Activated CD4-positive, alpha-beta T cell treated with anti-CD3 and anti-CD28 coated beads for 48 hours (primary cell): ENCODE data around the gene FST.
A peak's percentile ranks its signal among the peaks of the same experiment; 100 is the strongest.

ENCODE experiments used
- DNase-seq: peaks from one replicate; pipeline ENCODE4 v3.0.0-alpha.2; 2020

FST gene, protein sequence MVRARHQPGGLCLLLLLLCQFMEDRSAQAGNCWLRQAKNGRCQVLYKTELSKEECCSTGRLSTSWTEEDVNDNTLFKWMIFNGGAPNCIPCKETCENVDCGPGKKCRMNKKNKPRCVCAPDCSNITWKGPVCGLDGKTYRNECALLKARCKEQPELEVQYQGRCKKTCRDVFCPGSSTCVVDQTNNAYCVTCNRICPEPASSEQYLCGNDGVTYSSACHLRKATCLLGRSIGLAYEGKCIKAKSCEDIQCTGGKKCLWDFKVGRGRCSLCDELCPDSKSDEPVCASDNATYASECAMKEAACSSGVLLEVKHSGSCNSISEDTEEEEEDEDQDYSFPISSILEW

DNA sequence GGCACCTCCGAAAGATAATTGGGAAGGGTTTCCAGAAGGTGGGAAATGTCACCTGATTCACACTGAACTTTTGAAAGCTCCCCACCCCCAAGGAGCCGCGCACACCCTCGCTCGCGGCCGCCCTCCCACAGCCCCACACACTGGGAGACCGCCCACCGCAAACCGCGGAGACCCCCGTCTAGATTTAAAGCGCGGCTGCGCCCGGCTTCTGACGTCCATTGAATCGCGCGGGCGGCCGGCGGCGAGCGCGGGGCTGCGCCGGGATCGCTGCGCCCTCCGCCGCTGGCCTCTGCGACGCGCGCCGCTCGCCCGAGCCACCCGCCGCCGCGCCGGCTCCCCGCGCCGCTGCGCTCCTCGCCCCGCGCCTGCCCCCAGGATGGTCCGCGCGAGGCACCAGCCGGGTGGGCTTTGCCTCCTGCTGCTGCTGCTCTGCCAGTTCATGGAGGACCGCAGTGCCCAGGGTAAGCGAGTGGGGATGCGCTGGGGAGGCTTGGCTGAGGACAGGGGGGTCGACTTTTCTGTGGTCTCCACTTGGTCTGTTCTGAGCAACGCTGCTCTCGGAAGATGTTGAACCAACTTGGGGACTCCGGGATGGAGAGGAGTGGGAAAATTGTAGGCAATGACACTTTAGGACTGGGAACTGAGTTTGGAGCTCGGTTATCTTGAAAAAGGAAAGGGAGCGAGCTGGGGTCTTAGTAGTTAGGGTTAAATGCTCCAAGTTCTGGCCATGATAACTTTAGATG is at the start of gene FST:
Gene FST (plus strand): TSS at position 214 of the 743 bp plus-strand sequence. CDS start 163 bp downstream, at position 377.
- DNase-seq: peak; percentile 16

DNA sequence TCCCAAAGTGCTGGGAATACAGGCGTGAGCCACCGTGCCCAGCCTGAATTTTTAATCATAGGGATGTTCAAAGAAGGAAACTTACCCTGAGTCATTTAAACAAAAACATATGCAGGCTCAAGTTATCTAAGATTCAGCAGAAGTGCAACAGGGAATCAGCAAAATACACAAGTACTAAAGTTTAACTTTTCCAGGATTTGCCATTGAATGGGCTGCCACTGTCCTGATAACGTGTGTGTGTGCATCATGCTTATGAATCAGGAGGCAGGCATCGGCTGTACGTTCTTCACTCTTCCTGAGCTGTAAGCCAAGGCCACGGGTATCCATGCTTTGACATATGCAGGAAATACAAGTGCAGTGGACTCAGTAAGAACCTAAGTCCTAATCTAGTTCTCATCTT is 48.8 kb upstream of the FST start:
- no peak for DNase-seq

DNA sequence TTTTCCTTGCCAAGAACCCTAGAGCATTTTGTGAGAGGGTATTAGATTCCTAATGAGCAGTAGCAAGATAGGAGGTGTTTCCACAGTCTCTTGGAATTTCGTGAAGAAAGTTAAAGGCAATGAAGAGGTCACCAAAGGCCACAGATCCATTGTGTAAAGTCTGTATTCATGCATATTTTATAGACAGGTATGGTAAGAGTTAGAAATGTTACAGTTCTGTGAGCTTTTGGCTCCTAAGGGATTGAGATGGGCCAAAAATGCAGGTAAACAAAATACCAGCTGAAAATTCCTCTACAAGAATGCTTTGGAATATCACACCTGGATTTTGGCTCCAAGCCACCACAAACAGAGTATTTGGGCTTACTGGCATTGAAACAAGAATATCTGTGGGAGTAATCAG is 47.4 kb upstream of the FST start:
- no peak for DNase-seq

DNA sequence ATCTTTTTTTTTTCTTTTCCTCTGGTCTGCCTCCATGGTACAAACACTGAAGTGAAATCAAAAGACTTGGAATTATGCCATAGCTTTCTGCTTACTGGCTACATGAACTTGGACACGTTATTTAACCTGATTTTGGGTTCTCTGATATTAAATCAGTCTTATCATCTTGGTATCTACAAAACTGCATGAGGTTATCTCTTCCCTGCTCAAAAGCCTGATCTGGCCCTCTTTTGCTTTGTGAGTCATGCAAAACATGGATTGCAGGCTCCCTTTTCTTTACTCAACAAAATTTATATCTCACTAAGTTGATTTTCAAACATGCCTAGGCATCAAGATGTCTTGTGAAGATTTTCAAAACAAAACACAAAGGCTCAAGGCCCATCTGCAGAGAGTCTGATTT is 45.9 kb upstream of the FST start:
- no peak for DNase-seq

DNA sequence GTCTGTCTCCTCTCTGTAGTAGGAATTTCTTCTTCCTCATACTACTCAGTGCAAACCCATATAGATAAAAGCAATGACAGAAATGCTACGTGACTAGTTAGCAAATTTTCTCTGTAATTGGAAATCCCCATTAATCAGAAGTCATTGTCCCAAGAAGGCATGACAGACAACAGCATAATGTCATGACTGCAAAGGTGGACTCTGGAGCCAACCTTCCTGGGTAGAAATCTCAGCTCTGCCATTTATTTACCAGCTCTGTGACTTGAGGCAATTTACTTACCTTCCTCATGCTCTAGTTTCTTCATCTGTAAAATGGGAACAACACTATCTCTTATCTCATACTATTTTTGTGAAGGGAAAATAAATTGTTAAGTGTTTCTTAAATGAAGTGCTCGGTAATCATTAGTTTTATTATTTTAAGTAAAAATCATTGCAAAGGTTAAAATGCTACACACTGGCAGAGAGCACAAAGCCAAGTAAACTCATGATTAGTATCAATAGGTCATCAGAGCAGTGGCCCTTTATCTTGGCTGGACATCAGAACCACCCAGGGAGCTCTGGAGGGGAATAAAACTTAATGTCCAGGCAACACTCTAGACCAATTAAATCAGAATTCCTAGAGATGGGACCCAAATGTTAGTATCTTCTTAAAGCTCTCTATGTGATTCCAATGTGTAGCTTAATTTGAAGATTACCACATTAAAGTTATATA is 43.8 kb upstream of the FST start:
- no peak for DNase-seq

DNA sequence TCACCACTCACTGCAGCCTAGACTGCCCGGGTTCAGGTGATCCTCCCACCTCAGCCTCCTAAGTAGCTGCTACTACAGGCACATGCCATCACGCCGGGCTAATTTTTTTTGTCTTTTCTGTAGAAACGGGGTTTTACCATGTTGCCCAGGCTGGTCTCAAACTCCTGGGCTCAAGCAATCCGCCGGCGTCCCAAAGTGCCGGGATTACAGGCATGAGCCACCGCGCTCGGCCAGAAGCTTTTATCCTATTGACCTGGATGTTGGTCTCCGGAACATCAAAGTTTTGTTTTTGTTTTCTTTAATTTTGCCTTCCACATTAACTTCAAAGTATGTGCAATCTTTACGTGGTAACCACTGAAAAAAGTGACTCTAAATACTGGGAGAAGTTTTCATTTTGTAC is 42.4 kb upstream of the FST start:
- no peak for DNase-seq

DNA sequence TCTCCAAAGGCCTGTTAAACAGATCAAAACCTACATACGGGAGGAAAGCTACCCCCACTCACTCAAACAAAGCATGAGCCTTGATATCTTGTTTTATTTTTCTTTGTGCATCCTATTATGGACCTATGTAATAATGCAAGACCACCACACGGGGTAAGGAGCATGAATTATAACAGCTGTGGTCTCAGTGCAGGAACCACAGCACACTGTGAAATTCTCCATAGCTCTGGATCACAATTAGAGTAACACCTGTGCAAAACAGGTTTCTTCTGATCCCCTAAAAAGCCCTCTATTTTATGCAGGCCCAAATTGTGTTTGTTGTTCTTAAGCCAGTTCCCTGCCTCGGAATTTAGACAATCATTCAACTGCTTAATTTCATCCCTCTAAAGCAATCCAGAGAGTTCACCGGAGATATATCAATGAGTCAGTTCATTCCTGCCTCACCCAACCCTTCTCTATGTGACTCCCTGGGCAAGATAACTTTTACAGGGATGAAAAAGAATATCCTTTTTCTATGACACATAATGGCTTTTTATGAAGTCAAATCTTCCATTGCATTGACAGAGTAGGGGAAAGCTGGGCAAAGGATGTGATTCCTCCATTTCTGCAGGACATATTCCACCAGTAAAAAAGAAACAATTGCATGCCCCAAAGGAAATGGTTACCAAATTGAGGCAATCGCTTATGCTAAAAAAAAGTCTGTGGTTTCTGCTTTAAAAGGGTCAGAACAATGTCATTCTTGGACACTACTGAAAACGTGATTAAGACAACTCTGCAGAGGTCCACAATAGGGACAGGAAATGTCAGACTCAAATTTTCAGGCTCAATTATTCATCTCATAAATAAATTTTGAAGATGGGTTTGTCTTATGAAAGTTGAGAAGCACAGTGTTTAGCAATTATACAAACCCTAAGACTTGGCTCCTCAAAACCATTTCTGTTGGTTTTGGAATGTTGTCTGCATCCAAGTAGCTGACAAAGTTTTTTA is 41.6 kb upstream of the FST start:
- no peak for DNase-seq

DNA sequence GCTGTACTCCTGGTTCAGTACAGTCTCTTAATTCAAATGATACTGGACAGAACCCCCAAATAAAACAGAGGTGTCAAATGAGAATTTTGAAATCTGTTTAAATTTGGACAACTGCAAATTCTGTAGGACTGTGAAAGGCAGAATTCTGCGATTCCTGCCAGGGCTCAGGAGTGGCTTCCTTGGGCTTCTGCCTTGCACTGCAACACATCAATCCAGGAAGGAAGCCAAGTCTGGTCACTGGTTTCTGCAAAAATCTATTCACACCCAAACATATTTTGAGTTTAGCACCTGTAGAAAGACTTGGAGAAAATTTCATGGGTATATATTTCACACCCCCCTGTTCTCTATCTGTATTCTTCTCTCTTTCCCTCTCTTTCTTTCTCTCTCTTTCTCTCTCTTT is 37.5 kb upstream of the FST start:
- no peak for DNase-seq

DNA sequence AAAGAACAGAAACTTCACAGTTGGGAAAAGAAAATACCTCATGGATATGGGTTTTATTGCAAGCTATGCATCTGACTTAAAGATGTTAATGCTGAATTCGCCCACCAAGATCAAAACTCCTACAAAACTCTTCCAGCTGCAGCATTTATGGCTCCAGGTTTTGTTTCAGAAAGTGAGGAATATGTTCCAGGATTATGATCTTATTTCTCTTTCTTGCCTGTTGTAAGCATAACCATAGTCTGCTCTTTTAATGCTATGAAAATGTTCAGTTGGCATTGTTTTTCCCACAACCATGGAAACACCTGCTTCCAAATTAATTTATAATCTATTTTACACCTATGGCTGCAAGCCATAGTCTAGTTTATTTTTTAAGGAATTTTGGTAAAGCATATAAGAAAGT is 34.9 kb upstream of the FST start:
- DNase-seq: no peak

DNA sequence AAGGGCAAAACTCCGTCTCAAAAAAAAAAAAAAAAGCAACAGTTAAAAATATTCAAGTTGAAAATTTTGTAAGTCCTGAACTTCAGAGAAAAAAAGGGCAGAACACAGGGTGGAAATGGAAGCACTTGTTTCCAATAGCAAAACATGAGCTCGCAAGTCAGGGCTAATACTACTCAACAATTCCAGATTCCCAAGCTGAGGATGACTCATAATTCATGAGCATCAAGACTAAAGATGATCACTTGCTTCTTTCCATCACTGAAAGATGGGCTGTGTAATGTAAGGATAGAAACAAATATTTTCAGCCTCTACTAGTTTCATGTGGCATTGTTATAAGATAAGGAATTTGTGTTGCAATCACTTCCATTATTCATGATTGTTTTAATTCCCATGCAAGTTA is 33.5 kb upstream of the FST start:
- no peak for DNase-seq

DNA sequence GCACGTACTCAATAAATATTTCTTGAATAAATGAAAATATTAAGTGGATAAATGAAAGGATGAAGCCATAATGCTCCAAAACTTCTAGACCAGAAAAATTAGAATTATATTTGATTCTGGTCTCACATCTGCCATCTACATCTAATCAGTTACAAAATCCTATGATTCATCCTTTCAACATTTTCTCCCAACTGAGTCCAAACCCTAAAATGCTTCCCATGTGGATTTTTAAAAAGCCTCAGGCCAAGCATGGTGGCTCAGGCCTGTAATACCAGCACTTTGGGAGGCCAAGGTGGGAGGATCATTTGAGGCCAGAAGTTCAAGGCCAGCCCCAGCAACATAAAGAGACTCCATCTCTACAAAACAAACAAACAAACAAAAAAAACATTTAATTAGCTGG is 31.6 kb upstream of the FST start:
- DNase-seq: no peak

DNA sequence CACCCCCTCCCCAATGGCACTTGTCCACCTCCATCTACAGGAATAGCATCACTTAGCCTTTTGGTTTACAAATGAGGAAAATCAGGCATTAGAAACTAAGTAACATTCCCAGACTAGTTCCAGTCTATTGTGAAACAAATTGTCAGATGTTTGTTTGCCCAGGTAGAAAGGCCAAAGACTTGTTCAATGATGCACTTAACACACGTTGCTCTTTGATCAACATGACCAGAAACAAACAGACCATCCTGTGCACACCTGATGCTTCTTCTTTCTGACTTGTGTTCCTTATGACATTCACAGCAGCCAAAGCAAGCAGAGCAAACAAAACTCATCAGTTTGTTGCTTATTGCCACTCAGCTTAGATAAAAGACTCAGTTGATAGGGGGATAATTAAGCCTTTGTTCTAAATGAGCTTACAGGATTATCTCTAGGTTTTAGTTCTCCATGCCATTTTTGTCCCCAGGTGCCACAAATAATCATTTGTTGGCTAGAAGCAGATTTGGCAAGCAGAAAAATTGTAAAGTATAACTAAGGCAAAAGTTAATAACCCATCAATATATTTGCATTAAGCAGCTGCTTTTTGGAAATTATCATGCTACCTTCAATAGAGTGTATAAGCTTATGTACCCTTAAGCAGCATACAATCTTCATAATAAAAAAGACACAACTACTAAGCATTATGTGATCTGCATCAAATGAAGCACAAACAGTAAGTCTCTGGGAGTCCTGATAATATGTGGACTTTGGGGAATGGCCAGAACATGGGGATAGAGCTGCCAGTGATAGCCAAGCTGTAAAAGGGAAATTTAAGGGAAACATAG is 26.3 kb upstream of the FST start:
- DNase-seq: no peak

DNA sequence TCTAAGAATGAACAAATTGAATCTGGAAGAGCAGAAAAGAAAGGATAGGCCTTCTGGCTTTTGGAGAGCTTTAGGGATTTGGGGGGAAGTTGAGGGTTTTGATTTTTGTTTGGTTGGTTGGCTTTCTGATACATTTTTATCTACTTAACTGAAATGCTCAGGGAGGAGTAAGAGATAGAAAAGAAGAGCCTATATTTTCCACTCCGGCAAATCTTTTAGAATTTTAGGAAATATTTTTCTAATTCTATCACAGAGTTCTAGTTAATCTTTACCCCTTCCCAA is 25.8 kb upstream of the FST start:
- DNase-seq: no peak

DNA sequence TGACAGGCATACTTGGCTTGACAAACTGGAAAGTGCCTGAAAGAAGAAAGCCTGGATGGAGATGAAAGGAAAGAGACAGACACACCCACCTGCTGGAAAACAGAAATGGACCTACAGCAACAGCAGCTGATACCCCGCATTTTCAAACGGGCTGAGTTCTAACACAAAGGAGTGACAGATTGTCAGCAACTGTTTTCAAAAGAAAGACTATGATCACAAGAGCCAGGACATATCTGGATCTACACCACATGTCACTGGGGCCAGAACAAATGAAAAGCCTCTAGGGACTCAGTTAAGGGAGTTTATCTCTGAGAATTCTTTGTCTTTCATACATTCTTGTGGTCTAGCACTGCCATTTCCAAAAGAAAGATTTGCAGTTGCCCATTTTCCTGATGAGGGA is 24.1 kb upstream of the FST start:
- DNase-seq: no peak

DNA sequence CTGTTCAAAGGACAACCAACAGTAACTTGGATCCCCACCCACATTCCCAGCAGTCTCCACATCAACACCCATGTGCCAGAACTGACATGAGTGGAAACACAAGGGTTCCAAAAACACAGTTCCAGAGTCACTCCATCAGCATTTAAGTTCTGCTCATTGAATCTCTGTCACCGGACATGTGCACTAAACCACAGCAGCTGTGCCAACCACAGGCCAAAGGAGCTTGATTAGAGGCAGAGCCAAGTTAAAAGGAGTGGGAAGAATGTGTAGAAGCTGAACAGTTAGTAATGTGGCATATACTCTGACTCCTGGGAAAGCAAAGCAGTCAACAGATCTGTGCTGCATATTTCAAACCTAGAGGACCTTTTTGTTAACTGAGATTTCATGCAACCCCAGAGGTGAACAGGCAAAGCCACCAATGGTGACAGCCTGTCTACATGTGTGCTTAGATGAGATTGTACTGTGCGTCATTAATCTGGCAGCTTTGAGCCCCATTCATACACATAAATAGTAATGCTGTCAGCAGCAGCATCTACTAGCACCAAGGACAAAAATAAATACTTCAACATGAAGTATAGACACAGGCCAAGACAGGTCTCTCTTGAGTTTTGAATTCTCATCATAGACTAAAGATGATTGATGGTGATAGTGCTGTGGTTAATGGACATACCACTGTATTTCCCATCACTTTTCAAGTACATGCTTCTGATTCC is 16.4 kb upstream of the FST start:
- no peak for DNase-seq

DNA sequence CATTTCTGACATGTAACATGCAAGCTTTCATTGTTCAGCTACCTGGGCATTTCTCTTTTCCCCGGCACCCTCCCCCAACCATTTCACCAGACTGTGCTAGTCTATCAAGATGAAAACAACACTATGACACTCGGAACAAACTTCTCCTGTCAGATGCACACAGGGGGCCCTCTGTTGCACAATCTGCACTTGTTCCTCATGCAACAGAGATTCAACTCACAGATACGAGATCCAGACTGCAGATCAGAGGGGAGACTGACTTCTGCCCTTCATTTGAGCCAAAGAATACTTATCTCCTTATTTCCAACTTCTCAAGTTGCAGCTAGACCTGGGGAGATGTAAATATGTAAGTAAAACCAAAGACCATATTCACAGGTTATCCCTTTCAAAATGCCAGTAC is 15.7 kb upstream of the FST start:
- no peak for DNase-seq

DNA sequence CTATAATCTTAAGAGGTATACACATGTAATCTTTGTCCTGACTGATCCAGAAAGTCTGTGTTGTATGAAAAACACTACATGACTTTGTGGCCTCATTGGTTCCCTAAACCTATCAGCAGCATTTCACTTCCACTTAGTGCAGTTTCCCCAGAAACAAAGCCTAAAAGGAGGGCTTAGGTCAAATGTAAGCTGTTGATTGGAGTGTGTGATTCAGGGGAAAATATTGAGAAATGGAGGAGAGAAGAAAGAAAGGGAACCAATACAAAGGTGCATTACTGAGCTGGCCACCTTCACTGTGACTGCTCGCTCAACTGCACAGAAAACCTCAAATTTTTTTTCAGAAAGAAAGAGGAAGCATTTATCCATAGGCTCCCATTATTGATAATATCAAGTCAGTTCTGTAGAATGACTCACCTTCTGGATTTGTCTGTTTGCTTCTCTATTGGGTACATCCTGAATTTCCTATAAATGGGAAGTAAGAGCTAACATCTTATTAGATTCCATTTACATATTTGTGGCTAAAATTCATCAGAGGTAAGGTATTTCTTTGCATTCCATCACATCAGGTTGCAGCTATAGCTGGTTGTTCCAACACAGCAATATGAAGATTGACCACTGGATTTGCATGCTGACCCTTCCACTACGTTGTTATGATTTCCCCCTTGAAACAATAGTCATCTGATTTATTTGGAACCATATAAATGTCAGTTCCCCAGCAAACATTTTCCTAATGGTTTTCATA is 10.3 kb upstream of the FST start:
- DNase-seq: no peak

DNA sequence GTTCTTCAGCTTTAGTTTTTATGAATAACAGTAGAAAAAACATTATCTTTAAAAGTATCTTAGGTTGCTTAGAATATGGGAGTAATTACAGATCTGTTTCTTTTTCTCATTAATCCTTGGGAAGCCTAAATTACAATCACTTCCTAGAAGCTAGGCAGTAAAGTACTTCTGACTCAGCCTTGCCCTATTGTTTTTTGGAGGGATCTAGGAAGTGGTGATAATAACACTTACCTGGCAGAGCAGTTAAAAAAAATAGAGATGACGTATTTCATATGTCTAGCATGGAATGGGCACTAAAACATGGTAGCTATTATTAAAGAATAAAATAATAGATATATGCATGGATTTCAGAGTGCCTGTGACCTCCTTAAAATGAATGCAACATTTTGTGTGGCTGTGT is 8.2 kb upstream of the FST start:
- no peak for DNase-seq

DNA sequence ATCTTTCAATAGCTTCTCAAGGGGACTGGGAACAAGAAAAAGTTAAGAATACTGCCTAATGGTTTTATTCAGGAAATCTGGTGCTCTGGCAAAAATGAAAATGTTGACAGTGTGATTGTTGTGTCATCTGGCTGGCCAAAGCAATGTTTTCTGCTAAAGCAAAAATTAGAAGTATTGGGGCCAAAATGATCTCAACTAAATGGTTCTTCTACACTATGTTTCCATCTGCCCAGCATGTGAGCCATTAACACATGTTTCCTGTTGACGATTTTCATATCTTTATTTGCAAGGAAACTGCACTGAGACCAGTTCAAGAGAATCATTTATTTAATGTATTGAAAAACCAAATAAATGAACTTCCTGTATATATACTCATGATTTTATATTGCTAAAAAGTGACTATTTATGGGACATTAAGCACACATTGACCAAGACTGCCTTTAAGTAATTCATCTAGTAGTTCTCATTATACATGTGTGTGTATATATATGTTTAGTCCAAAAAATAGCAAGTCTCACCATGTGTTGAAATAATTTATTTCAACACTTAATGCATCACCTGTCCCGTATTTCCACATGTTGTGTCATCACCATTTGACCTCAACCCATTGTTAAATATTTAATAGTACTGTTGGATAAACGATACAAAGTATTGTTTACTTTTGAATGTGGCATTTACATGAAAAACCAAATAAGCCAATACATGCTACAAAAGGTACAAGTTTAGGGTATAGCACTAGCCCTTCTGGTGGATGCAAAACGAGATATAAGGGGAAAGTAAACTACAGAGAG is 7.5 kb upstream of the FST start:
- DNase-seq: no peak

DNA sequence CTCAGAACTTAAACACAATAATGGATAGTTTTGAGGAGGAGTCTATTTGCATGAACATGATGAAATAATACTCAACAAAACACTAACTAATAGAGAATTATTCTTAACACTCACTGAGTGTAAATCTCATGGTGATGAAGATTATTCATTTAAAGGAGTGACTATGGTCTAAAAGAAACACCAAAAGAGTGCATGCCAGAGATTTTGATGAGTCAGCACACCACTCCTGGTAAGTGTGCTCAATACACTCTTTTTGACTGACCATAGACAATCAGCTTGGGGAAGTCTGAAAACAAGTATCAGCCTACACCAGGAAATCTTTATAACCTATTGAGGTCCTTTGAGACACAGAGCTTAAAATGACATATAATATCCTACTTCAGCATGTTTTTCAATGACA is 6.8 kb upstream of the FST start:
- no peak for DNase-seq
